ENCODE measurements around the gene PMFBP1.

Gene PMFBP1

GRCh38 chr16:72173997-72174396, 2.0 kb upstream of the PMFBP1 start:
- H3K27ac ChIP-seq: no peak overlapping the region
- TF ChIP-seq CTCF (IDR thresholded peaks at IDR 0.05): no peak
- H3K9me3 ChIP-seq: no peaks in the 10 kb centered on the region
- H3K27me3 ChIP-seq: no peaks in the 10 kb centered on the region
- intact Hi-C loops (cut with DNase I; ENCODE audit: low total_unique reads): no loop called here
- DNase-seq: no peak
- no peaks in the 10 kb centered on the region for H3K36me3 ChIP-seq
- no peaks in the 10 kb centered on the region for H3K4me1 ChIP-seq
- no peak overlapping the region for H3K4me3 ChIP-seq

DNA sequence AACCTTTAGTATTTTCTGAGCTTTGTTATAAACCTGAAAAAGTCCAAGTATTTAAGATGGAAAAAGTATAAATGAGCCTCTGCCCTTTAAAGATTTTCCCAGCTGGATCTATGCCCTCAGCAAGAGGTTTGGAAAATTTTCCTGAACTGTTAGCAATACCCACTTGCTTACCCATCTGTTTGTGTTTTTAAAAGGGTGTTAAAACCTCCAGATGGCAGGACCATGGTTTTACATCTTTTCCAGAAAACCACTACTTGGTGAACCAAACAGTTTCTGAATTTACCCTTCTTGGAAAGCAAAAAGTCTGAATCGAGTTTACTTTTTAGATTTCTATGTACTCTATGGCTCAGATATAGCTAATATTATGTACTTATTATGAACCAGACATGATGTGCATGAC, 719 bp downstream of the PMFBP1 start:
- H3K36me3 ChIP-seq: no peaks in the 10 kb centered on the region
- no peaks in the 10 kb centered on the region for H3K9me3 ChIP-seq
- TF ChIP-seq CTCF (IDR thresholded peaks at IDR 0.05): no peak
- H3K27ac ChIP-seq: no peak overlapping the region
- H3K4me3 ChIP-seq: no peak overlapping the region
- H3K4me1 ChIP-seq: no peaks in the 10 kb centered on the region
- no peaks in the 10 kb centered on the region for H3K27me3 ChIP-seq
- DNase-seq: no peak
- intact Hi-C loops (cut with DNase I; ENCODE audit: low total_unique reads): no loop called here

DNA sequence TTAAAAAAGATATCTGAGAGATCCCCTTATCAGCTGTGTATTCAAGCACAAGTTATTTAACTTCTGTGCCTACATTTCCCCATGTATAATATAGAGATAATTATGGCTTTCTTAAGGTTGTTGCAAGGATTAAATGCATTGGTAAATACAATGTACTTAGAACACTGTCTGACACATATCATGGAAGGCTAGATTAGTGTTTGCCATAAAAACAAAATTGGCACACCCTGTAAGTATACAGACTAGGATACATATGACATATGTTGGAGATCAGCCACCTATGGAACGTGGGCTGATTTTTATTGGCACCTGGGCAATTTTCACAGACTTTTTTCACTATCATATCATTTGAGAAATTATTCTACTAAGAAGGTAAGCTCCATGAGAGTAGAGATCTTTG, 2.2 kb downstream of the PMFBP1 start:
- Histone ChIP-seq H3K9me3 (no peaks in the 10 kb centered on the region), H3K36me3 (no peaks in the 10 kb centered on the region), H3K27ac (no peak overlapping the region), H3K4me1 (no peaks in the 10 kb centered on the region), H3K4me3 (no peak overlapping the region), H3K27me3 (no peaks in the 10 kb centered on the region)
- intact Hi-C loops (cut with DNase I; ENCODE audit: low total_unique reads): loop anchor here (5.0 kb wide), 1 partner anchor 1808 kb away; no protein-coding TSS in a partner anchor
- TF ChIP-seq CTCF (IDR thresholded peaks at IDR 0.05): no peak
- DNase-seq: no peak

DNA sequence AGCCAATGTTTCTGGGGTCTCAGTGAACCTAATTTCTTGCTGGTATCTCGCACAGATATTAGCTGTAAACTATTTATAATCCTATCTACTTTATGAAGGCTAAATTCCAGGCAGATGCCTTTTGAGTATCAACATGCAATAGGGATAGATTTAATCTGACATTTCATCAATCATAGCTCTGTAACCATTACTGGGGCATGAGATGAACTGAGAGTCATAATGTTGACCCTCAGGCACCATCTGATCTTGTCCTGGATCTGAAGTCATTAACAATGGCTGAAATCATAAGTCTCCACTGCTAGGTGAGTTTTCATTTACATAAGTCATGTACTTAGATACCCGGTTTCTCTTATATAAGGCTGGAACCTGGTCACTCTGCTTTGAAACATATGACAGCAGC, 3.6 kb downstream of the PMFBP1 start:
- TF ChIP-seq CTCF (IDR thresholded peaks at IDR 0.05): no peak
- intact Hi-C loops (cut with DNase I; ENCODE audit: low total_unique reads): loop anchor here (5.0 kb wide), 1 partner anchor 1809 kb away; no protein-coding TSS in a partner anchor
- H3K4me3 ChIP-seq: no peak overlapping the region
- no peaks in the 10 kb centered on the region for H3K9me3 ChIP-seq
- no peaks in the 10 kb centered on the region for H3K27me3 ChIP-seq
- H3K27ac ChIP-seq: no peak overlapping the region
- H3K4me1 ChIP-seq: no peaks in the 10 kb centered on the region
- DNase-seq: no peak
- no peaks in the 10 kb centered on the region for H3K36me3 ChIP-seq

GRCh38 chr16:72166954-72167561, 4.9 kb downstream of the PMFBP1 start:
- no peak overlapping the region for H3K27ac ChIP-seq
- intact Hi-C loops (cut with DNase I; ENCODE audit: low total_unique reads): loop anchor here (5.0 kb wide), 1 partner anchor 1810 kb away; no protein-coding TSS in a partner anchor
- no peaks in the 10 kb centered on the region for H3K27me3 ChIP-seq
- TF ChIP-seq CTCF (IDR thresholded peaks at IDR 0.05): no peak
- H3K4me3 ChIP-seq: no peak overlapping the region
- no peaks in the 10 kb centered on the region for H3K9me3 ChIP-seq
- H3K36me3 ChIP-seq: no peaks in the 10 kb centered on the region
- no peak for DNase-seq
- H3K4me1 ChIP-seq: no peaks in the 10 kb centered on the region

DNA sequence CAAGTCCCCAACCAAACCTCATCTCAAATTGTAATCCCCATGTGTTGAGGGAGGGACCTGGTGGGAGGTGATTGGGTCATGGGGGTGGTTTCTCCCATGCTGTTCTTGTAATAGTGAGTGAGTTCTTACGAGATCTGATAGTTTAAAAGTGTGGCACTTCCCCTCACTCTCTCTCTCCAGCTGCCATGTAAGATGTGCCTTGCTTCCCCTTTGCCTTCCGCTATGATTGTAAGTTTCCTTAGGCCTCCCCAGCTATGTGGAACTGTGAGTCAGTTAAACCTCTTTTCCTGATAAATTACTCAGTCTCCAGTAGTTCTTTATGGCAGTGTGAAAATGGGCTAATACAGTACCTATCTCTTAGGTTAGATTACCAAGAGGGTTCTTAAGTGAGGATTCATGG, 5.8 kb downstream of the PMFBP1 start:
- intact Hi-C loops (cut with DNase I; ENCODE audit: low total_unique reads): loop anchor here (5.0 kb wide), 1 partner anchor 1811 kb away; no protein-coding TSS in a partner anchor
- H3K27me3 ChIP-seq: no peaks in the 10 kb centered on the region
- no peaks in the 10 kb centered on the region for H3K9me3 ChIP-seq
- TF ChIP-seq CTCF (IDR thresholded peaks at IDR 0.05): no peak
- DNase-seq: no peak
- no peaks in the 10 kb centered on the region for H3K36me3 ChIP-seq
- H3K27ac ChIP-seq: no peak overlapping the region
- no peak overlapping the region for H3K4me3 ChIP-seq
- H3K4me1 ChIP-seq: no peaks in the 10 kb centered on the region
